Frontal cortex (tissue), 4 donors: Measurements from ENCODE around the gene NEGR1. TPM values are rescaled to one million over a fixed set of nuclear protein-coding genes. Genes with fewer than 3 reads are reported as not detected.
A peak's percentile ranks its signal among the peaks of the same experiment; 100 is the strongest.

Experiments
- DNase-seq, 2 donors: peaks; one replicate each; pipeline ENCODE4 v3.0.0; 2012; ENCODE audit warnings: low spot score in 2 of 2
- FAIRE-seq: peaks from 2 replicates; lab custom pipeline; 2012; peaks lifted over from hg19 to GRCh38; lab: Jason Lieb, UNC
- total RNA-seq: library from RNA; depleted of rRNA; stranded (reverse); fragments of >200 nt; gene quantifications from one replicate; pipeline ENCODE4 v1.2.3, GENCODE V29; 2014
- donor health status: control.
- donor health status: control.
- donor health status: control.

Gene NEGR1
- 78.7 TPM for total RNA-seq

DNA sequence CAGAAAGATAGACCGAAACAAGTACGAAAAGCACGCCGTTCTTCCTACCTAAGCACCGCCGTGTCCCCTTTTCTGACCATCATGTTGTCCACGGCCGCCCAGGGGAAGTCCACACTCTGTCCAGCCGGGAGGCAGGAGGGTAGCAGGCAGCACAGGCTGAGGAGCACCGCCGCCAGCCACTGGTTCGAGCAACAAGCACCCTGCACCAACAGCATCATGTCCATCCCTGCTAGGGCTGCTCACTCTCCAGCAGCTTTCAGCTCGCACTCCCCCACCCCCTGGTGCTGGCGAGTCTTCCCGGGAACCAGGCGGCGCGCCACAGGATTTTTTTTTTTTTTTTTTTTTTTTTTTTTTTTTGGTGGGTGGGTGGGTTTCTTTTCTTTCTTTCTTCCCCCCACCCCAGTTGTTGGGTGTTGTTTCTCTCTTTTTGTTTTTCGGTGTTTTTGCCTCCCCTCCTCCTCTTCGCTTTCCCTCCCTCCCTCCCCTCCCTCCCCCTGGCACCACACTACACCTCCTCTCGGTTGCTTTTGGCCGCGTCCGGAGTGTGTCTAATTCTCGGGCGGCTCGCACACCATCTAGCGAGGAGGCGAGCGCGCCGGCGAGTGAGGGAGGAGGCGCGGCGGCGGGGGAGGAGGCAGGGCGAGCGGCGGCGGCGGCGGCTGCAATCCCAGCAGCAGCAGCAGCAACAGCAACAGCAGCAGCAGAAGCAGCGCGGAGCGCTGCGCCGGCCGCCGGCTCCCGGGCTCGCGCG is at the start of gene NEGR1:
Gene NEGR1 (minus strand): TSS at position 269 of the 751 bp plus-strand sequence.
- DNase-seq (peak; percentile 34 to 46), FAIRE-seq (no peak)

DNA sequence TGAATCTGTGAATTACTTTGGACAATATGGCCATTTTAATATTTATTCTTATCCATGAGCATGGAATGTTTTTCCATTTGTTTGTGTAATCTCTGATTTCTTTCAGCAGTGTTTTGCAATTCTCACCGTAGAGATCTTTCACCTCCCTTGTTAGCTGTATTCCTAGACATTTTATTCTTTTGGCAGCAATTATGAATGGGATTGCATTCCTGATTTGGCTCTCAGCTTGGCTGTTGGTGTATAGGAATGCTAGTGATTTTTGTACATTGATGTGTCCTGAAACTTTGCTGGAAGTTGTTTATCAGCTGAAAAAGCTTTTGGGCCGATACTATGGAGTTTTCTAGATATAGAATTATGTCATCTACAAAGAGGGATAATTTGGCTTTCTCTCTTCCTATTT is 44.2 kb upstream of the NEGR1 start:
- FAIRE-seq (no peak), DNase-seq (no peak)

DNA sequence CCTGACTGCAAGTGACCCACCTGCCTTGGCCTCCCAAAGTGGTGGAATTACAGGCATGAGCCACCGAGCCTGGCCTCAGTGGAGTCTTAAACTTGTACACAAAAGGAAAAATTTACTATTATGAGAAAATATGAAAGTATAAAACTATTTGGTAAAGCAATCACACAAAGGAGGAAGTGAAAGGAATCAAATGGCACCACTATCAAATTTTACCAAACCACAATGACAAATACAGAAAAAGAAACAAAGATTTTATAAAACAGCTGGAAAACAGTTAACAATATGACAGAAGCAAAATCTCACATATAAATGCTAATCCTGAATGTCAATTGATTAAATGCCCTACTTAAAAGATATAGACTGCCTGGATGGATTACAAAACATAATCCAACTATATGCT is 42.1 kb upstream of the NEGR1 start:
- DNase-seq (no peak), FAIRE-seq (no peak)

DNA sequence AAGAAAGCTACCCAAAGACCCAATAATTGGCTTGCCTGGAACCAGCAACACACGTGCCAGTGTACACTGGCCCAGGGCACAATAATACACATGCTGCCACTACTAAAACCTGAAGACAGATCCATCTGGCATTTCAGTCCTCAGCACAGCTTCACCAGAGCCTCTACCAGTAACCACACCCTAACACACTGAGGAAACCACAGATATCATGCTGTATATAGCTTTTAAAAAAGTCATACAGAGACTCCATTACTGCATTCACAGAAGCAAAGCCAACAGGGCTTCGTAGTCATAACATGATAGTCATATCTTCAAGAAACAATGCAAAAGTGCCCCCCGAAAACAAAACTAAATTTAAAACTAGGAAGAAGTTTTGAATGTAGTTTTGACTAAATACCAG is 40.6 kb upstream of the NEGR1 start:
- FAIRE-seq: no peak

GRCh38 chr1:72296501-72296900 is 14.2 kb upstream of the NEGR1 start:
- no peak for DNase-seq
- FAIRE-seq: no peak

More for the DNA sequence above, 40.6 kb upstream of the NEGR1 start:
- no peak for DNase-seq

GRCh38 chr1:72288886-72289285 is 6.5 kb upstream of the NEGR1 start:
- no peak for FAIRE-seq
- no peak for DNase-seq

GRCh38 chr1:72286401-72286800 is 4.1 kb upstream of the NEGR1 start:
- DNase-seq: no peak
- FAIRE-seq: no peak

DNA sequence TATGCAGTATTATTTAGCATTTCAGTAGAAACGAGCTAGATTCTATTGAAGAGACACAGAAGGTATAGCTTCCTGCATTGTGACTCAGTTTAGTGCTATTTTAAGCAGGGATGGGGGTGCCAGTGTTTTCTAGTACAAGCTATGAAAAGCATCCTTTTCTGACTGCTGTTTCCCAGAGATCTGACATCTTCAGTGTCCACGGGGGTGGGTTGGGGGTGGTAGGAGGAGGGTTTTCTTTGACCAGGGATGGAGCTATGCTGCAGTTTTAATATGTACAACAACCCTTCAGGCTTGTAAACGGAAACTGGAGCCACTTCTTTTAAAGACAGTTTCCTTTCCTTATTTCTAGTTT is 2.7 kb upstream of the NEGR1 start:
- no peak for DNase-seq
- no peak for FAIRE-seq

GRCh38 chr1:72284348-72285073 is 2.2 kb upstream of the NEGR1 start:
- FAIRE-seq: no peak
- no peak for DNase-seq

- DNase-seq (no peak), FAIRE-seq (no peak)
Observed at GRCh38 chr1:72284084-72284347, 1.7 kb upstream of the NEGR1 start.

GRCh38 chr1:72283307-72284083 is 1.2 kb upstream of the NEGR1 start:
- FAIRE-seq (no peak), DNase-seq (peak; percentile 35 to 57)

DNA sequence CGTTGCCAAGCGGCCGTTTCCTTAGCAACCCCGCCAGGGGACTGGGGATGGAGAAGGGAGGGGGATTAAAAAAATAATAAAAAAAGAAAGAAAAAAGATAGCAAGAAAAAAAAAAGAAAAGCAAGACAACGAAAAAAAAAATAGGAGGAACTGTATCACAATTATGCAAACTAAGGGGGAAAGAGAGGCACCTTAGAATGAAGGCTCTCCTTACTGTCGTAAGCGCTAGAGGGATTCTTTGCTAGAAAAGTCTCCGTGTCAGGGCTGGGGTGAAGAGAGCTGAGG is 625 bp upstream of the NEGR1 start:
- DNase-seq (peak in 1 of 2 donors; percentile 34), FAIRE-seq (no peak)

DNA sequence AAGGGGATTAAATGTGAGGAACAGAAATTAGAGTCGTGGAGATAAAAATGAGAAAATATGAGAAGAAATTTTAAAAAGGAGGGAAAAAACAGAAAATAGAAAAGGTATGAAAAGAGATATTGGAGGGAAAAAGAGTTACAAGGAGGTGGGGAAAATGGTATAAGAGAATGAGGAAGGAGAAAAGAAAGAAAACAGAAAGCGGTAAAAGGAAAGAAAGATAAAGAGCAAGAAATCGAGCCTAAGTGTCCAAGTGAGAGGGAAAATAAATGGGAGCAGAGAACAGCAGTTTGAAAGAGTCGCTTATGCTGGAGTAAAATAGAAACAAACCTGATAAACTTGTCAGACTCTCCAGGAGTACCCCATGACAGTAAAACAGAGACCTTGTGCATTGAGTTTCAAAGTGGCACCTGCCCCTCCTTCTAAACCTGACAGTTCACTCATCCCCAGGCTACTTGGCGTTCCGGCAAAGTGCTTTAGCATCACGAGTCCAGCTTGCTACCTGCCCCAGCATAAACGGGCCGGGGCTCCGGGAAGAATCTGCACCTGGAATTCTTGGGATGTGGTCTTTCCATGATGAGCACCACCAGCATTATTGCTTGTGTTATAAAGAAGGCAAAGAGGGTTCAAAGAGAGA is 585 bp downstream of the NEGR1 start:
- no peak for DNase-seq
- FAIRE-seq: no peak

DNA sequence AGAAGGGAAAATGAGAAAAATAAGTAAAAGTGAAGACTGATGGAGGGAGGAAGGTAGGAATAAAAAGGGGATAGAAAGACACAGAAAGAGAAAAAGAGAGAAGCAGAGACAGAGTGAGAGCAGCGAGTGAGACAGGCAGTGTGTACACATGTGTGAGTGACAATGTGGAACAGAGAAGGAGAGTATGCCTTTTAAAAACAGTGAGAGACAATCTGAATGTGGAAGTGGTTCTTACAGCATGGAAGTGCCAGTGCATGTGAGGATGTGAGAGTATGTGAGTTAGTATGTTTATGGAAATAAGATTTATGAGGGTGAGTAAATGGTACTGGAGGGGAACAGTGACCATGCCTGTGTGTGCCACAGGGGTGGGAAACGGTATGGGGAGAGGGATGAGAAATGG is 1.2 kb downstream of the NEGR1 start:
- DNase-seq (no peak), FAIRE-seq (no peak)

DNA sequence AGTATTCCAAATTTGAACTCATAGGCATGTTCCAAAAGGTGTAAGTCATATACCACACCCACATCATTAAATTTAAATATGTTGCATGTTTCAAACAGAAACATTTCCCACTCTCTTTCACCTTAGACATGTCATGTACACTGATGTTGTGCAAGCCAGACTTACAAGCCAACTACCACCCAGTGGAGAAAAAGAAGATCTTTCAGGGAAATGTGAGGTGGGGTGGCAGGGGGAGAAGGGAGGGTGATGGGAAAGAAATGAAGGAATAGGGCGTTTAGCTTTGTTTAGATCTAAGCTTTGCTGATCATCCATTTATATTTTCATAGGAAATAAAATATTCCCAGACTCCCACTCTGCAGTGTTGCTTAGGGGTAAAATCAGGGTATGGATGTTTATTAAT is 1.6 kb downstream of the NEGR1 start:
- DNase-seq (no peak), FAIRE-seq (no peak)

- no peak for FAIRE-seq
Observed at GRCh38 chr1:72280131-72280530, 2.2 kb downstream of the NEGR1 start.

DNA sequence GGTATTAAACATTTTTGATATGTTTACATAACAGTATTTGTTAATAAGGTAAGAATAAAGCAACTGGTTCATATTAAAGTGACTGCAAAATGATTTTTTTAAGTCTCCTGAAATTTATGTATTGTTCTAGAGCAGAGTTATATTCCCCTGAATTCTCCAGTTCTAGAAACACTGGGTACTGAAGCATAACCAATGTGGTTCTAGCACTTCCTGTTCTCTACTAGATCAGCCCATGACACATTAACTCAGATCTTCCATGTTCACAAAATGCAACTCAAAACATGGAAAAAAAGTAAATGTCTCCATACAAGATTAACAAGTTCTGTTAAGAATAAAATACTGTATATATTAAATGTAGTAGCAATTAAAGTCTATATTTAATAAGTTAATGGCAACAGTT is 3.9 kb downstream of the NEGR1 start:
- DNase-seq (no peak), FAIRE-seq (no peak)

More at GRCh38 chr1:72280131-72280530, 2.2 kb downstream of the NEGR1 start:
- DNase-seq: no peak

- FAIRE-seq: no peak
Observed at GRCh38 chr1:72271555-72272085, 10.7 kb downstream of the NEGR1 start.

GRCh38 chr1:72262735-72263134 is 19.6 kb downstream of the NEGR1 start:
- DNase-seq: no peak
- no peak for FAIRE-seq

More at GRCh38 chr1:72271555-72272085, 10.7 kb downstream of the NEGR1 start:
- no peak for DNase-seq

- DNase-seq (no peak), FAIRE-seq (no peak)
Observed at GRCh38 chr1:72253132-72253531, 29.2 kb downstream of the NEGR1 start.

DNA sequence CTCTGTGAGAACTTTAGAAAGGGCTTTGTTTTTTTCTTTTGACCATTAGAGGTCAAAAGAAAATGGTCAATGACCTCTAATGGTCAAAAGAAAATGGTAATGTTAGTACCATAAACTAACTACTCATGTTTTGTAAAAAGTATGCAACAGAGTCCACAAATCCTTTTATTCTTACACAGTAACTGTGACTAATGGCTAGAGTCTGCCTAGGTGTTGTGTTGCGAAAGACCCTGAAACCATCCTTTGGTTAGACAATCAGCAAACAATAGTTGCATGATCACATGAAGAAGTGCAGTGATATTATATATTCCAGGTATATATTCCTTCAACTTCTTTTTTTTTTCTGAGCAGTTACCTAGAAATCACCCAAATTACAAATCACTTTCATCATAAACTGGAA is 40.9 kb downstream of the NEGR1 start:
- FAIRE-seq: no peak
- no peak for DNase-seq
